Neural cell (in vitro differentiated cells): Measurements from ENCODE around the gene PCLO. TPM values are rescaled to one million over a fixed set of nuclear protein-coding genes. Genes with fewer than 3 reads are reported as not detected.
"Not testable (repeated sequence)": the region's sequence is repeated elsewhere in the genome, so short reads cannot be mapped to it uniquely, and the experiment has no call there.

ENCODE experiments used
- H2AFZ ChIP-seq: fragments of 200-600, 300-800 bp; sonication (generic), shearing (Covaris generic); 2 replicates; pipeline ENCODE4 v1.6.0; 2014; ENCODE audit warnings: low read depth, mild to moderate bottlenecking, antibody characterized with exemption, low read length, moderate library complexity
- H3F3A ChIP-seq: fragments of 200-600 bp; shearing (Covaris generic); 2 replicates; pipeline ENCODE4 v1.6.1; 2016; ENCODE audit warnings: mild to moderate bottlenecking, moderate library complexity, mixed read lengths, antibody characterized with exemption, low read length; ENCODE audit not compliant: insufficient read depth, poor library complexity, severe bottlenecking
- H3K27ac ChIP-seq: fragments of 200-600, 300-800 bp; sonication (generic), shearing (Covaris generic); 2 replicates; pipeline ENCODE4 v1.5.1; 2014; ENCODE audit warnings: mild to moderate bottlenecking, low read length, moderate library complexity
- H3K27me3 ChIP-seq: fragments of 300-800, 200-600 bp; sonication (generic), shearing (Covaris generic); 2 replicates; pipeline ENCODE4 v1.6.0; 2014; ENCODE audit warnings: mild to moderate bottlenecking, low read depth, low read length, moderate library complexity; ENCODE audit not compliant: insufficient read depth
- H3K36me3 ChIP-seq: fragments of 300-800, 200-600 bp; sonication (generic), shearing (Covaris generic); 2 replicates; pipeline ENCODE4 v1.5.1; 2014; ENCODE audit warnings: mild to moderate bottlenecking, antibody characterized with exemption, low read length, moderate library complexity; ENCODE audit not compliant: insufficient read depth
- H3K4me2 ChIP-seq: fragments of 300-800, 200-600 bp; sonication (generic), shearing (Covaris generic); 2 replicates; pipeline ENCODE4 v1.6.0; 2014; ENCODE audit warnings: mild to moderate bottlenecking, low read length
- H3K4me3 ChIP-seq: fragments of 300-800, 200-600 bp; sonication (generic), shearing (Covaris generic); 2 replicates; pipeline ENCODE4 v1.5.1; 2014; ENCODE audit warnings: mild to moderate bottlenecking, low read length, moderate library complexity
- H3K79me2 ChIP-seq: fragments of 200-600 bp; shearing (Covaris generic); replicated peaks from 2 replicates; pipeline ENCODE4 v1.6.0; 2014; ENCODE audit warnings: mild to moderate bottlenecking, low read length, moderate library complexity; ENCODE audit not compliant: insufficient read depth
- H3K9ac ChIP-seq: fragments of 300-800, 200-600 bp; sonication (generic), shearing (Covaris generic); 2 replicates; pipeline ENCODE4 v1.6.1; 2016; ENCODE audit warnings: mild to moderate bottlenecking, low read length, mixed read lengths
- H3K9me2 ChIP-seq: fragments of 200-600 bp; shearing (Covaris generic); 2 replicates; pipeline ENCODE4 v1.6.1; 2016; ENCODE audit warnings: mild to moderate bottlenecking, low read length, mixed read lengths; ENCODE audit not compliant: insufficient read depth
- H3K9me3 ChIP-seq: fragments of 200-600, 300-800 bp; sonication (generic), shearing (Covaris generic); 2 replicates; pipeline ENCODE4 v1.6.1; 2016; ENCODE audit warnings: mild to moderate bottlenecking, mixed run types, low read length, moderate library complexity, mixed read lengths
- H4K20me1 ChIP-seq: fragments of 200-600 bp; shearing (Covaris generic); 2 replicates; pipeline ENCODE4 v1.6.1; 2016; ENCODE audit warnings: mild to moderate bottlenecking, mixed run types; ENCODE audit not compliant: insufficient read depth
- CTCF ChIP-seq: fragments of 450-650 bp; IDR thresholded peaks from 2 replicates; pipeline ENCODE4 v1.5.1; 2014; ENCODE audit warnings: antibody characterized with exemption, mild to moderate bottlenecking, moderate library complexity; ENCODE audit not compliant: poor library complexity, severe bottlenecking
- EP300 ChIP-seq: fragments of 450-650 bp; conservative IDR thresholded peaks from 2 replicates; pipeline ENCODE4 v1.6.1; 2014; ENCODE audit warnings: antibody characterized with exemption, mild to moderate bottlenecking, moderate library complexity; ENCODE audit not compliant: poor library complexity, severe bottlenecking
- EZH2 ChIP-seq: fragments of 200-600, 300-800 bp; shearing (Covaris generic), sonication (generic); IDR thresholded peaks from 2 replicates; pipeline ENCODE4 v1.6.1; 2014; ENCODE audit warnings: antibody characterized with exemption, low read length, borderline replicate concordance, mild to moderate bottlenecking; ENCODE audit not compliant: insufficient read depth, poor library complexity, severe bottlenecking
- MXI1 ChIP-seq: fragments of 450-650 bp; conservative IDR thresholded peaks from 2 replicates; pipeline ENCODE4 v1.6.1; 2014; ENCODE audit warnings: antibody characterized with exemption, mild to moderate bottlenecking; ENCODE audit not compliant: poor library complexity, severe bottlenecking
- POLR2AphosphoS5 ChIP-seq: IDR thresholded peaks from 2 replicates; pipeline ENCODE4 v1.6.1; 2012
- RAD21 ChIP-seq: fragments of 450-650 bp; conservative IDR thresholded peaks from 2 replicates; pipeline ENCODE4 v1.6.1; 2014; ENCODE audit warnings: antibody characterized with exemption, mild to moderate bottlenecking, moderate library complexity
- REST ChIP-seq: IDR thresholded peaks from 2 replicates; pipeline ENCODE4 v1.6.1; 2012; ENCODE audit warnings: borderline replicate concordance
- SMC3 ChIP-seq: fragments of 450-650 bp; conservative IDR thresholded peaks from 2 replicates; pipeline ENCODE4 v1.6.1; 2014; ENCODE audit warnings: antibody characterized with exemption, mild to moderate bottlenecking, moderate library complexity; ENCODE audit not compliant: poor library complexity
- TAF1 ChIP-seq: IDR thresholded peaks from 2 replicates; pipeline ENCODE4 v1.6.1; 2012; ENCODE audit warnings: low read depth
- polyA plus RNA-seq: library from polyadenylated mRNA; depleted of rRNA; stranded (reverse); fragments of >200 nt; gene quantifications from 2 replicates; pipeline ENCODE4 v1.2.3, GENCODE V29; 2014

PCLO gene
- polyA plus RNA-seq, 1 donor from 2014 or later = 25.5 TPM

DNA sequence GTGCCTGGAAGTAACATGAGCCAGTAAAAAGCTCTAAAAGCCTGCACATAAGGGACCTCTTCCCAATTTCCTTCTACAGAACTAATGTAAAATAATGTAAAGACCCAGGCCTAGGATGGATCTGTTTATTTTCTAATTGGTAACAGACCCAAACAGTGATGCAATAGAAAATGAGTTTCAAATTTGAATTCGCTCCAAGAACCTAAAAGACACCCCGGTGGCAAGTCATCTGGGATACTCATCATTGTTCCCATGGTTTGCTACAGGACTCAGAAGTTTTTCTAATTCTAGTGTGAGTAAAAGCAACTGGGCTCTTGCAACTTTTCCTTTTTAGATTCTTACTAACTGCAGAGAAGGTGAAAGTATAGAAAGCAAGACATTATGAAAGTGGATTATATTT is 447.8 kb downstream of the PCLO start:
- Histone ChIP-seq H3K9me3 (no peaks in the 10 kb centered on the region), H2AFZ (no peak overlapping the region), H3K4me3 (no peak overlapping the region), H4K20me1 (no peaks in the 10 kb centered on the region), H3K27me3 (no peaks in the 10 kb centered on the region), H3K36me3 (no peaks in the 10 kb centered on the region), H3K27ac (no peak overlapping the region), H3K9ac (no peak overlapping the region), H3K9me2 (no peaks in the 10 kb centered on the region), H3K4me2 (no peak overlapping the region), H3F3A (no peaks in the 10 kb centered on the region), H3K79me2 (no peaks in the 10 kb centered on the region)
- TF ChIP-seq MXI1 = no peak
- no peak for TF ChIP-seq SMC3
- no peak for TF ChIP-seq EP300
- TF ChIP-seq CTCF = no peak
- no peak for TF ChIP-seq EZH2
- TF ChIP-seq TAF1 = no peak
- no peak for TF ChIP-seq REST
- no peak for TF ChIP-seq POLR2AphosphoS5
- no peak for TF ChIP-seq RAD21

DNA sequence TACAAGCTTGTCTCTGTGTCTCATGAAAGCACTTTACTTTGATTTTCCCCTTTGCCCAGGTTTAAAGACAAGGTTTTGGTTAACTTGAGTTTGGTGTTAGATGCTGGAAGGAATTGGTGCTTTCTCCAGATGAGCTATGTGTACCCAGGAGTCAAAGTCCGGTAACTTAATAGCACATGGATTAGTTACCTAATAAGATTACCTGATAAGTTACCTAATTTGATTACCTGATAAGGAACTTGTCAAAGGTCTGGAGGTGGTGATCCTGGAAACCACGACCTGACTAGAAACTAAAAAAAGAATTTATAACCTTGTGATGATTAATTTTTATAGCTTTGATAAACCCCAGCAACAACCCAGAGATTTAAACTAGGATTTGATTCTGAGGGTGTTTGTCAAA is 449.2 kb downstream of the PCLO start:
- H3K79me2 ChIP-seq = no peaks in the 10 kb centered on the region
- no peaks in the 10 kb centered on the region for H3K27me3 ChIP-seq
- no peak overlapping the region for H3K4me2 ChIP-seq
- no peak overlapping the region for H3K27ac ChIP-seq
- H3K9me3 ChIP-seq = no peaks in the 10 kb centered on the region
- no peaks in the 10 kb centered on the region for H4K20me1 ChIP-seq
- H3F3A ChIP-seq = no peaks in the 10 kb centered on the region
- no peaks in the 10 kb centered on the region for H3K36me3 ChIP-seq
- TF ChIP-seq MXI1 = no peak
- no peak for TF ChIP-seq CTCF
- TF ChIP-seq REST = no peak
- TF ChIP-seq TAF1 = no peak
- TF ChIP-seq POLR2AphosphoS5 = no peak
- TF ChIP-seq EZH2 = no peak
- TF ChIP-seq SMC3 = no peak
- TF ChIP-seq EP300 = no peak
- no peak for TF ChIP-seq RAD21
- no peak overlapping the region for H3K4me3 ChIP-seq
- H3K9ac ChIP-seq = no peak overlapping the region
- no peaks in the 10 kb centered on the region for H3K9me2 ChIP-seq
- no peak overlapping the region for H2AFZ ChIP-seq

DNA sequence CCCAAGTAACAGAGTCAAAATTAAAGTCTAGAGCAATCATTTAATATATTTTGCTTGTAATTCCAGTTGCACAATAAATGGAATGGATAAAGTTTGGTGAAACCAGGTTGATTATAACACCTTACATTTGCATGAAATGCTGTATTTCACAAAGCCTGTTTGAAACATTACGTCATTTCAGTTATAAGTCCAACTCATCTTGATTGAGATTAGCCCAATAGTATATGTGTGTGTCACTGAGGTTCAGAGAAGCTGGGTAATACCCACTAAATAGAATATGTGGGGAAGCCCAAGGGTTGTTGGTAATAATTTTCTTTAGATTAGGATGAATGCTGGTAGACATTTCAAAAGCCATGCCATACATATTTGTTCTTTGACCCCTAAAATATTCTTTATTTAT is 456.3 kb downstream of the PCLO start:
- not testable (repeated sequence) for H3K9me2 ChIP-seq, H3K27me3 ChIP-seq, H3K4me3 ChIP-seq, H2AFZ ChIP-seq, H3K9me3 ChIP-seq, H3K36me3 ChIP-seq, H3K79me2 ChIP-seq, H3K9ac ChIP-seq, H3K27ac ChIP-seq, H4K20me1 ChIP-seq, H3F3A ChIP-seq, H3K4me2 ChIP-seq
